GM19238 (cell line): ENCODE results near the gene MAPK10.

Experiments used
- DNase-seq: peaks from one replicate; pipeline ENCODE4 v3.0.0; 2011; ENCODE audit warnings: low spot score; ENCODE audit not compliant: insufficient read length

Gene MAPK10

DNA sequence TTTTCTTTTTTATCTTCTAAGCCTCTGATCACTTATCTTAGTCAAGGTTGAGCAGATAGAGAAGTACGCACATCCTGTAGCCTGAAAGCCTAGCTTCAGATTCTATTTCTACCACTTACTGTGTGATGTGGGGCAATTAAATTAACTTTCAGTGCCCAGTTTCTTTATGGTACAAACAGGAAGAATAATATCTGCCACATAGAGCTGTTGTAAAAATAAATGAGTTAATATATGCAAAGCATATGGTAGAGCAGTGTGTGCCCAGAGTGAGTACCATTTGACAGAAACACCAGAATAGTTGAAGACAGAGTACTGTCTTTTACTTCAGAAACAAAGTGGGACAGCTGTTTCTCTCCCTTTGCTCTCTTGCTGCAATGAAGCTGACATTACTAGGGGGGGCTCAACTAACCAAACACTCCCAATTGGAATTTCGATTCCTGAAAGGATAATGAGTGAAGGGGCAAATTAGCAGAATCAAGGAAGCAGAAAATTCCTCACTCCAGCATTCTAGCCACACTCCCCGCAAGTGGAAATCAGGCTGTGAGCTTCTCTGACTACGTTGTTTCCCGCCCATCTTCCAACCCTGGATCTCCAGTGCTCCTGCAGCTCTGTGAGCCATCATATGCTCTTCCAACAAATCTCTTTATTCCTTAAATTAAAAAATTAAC, 80.4 kb downstream of the MAPK10 start:
- DNase-seq = no peak

DNA sequence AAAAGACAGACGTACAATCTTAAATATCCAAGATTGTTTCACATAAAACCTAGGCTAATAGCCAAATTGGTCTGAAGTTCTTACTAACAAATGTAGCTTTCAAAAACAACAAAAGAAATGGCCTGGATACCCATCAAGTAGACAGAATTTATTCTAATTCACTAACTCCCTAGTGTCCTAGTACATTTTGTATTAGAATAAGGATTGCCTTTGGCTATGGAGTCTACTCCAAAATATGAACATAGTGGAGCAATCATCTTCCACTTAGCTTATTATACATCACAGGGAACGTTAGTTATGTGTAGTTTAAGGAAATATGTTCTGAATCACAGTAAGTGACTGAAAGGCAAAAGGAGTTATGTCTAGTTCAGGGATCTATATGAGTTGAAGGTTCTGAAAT, 81.7 kb downstream of the MAPK10 start:
- no peak for DNase-seq

DNA sequence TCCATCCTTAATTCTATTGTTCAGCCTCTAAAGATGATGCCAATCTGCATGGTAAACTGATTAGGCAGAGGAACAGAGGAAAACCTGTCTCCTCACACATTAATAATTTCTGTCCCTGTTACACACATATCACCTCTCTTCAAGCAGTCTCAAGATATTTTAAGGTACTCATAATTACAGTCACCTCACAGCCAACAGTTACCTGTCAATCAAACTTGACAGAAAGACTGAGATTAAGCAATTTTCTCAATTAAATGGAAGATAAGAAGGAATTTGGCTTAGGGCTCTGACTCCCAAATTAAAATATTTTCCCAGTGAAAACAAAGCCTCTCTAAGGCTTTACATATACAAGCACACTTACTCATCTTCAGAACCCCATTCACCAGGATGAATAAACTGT, 85.2 kb downstream of the MAPK10 start:
- no peak for DNase-seq

- no peak for DNase-seq
These were observed 87.2 kb downstream of the MAPK10 start for GRCh38 chr4:86272669-86273068.

GRCh38 chr4:86271057-86271456, 88.8 kb downstream of the MAPK10 start:
- DNase-seq = no peak

DNA sequence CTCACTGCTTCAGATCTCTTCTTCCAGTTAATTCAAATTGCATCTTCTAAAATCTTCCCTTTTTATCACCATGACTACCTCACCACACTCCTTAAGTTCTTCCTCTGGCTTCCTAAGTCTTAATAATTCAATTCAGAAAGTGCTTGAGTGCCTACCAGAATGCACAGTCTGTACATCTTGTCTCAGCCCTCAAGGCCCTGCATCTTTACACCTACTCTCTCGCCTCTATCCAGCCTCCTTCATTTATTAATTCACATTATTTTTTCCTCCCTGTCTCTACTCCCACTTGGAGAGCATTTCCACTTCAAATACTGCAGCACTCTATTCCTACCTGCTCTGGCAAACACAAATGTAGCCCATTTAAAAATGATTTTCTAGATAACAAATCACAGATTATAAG, 90.5 kb downstream of the MAPK10 start:
- DNase-seq = no peak

- DNase-seq = no peak
These were observed 95.6 kb downstream of the MAPK10 start for GRCh38 chr4:86264241-86264640.

GRCh38 chr4:86261636-86262035, 98.2 kb downstream of the MAPK10 start:
- DNase-seq = no peak

DNA sequence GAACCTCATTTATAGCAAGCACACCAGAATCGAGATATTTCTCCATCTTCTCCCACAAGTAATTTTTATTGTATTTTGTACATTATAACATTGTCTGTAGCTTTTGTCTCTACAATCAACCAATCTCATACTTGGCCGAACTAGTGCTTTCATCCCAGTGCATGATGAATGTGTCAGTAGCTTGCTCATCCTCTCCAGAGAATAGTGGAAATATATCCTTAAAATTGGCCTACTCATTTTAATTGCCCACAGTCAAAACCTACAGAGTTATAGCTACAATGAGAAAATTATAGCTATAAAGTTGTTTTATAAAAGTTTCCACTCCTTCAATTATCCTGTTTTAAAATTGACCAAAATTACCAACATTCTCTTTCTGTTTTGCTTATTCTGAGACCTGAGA, 103.8 kb downstream of the MAPK10 start:
- DNase-seq = no peak

DNA sequence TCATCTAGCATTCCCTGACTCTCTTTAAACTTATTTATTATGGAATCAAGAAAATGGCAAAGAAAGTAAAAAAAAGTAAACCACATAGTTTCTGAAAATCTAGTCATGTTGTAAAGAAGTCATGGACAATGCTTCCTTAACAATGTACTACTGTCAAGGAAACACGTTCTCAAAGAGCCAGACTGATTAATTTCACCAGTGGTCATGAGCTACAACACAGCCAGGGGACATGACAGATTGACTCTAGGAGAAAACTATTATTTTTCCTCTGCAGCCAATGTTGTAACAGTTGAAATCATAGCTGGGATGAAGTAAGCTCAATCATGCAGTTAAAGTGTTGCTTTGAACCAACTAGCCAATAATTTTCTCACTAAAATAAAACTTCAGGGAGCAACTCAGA, 109.2 kb downstream of the MAPK10 start:
- no peak for DNase-seq

DNA sequence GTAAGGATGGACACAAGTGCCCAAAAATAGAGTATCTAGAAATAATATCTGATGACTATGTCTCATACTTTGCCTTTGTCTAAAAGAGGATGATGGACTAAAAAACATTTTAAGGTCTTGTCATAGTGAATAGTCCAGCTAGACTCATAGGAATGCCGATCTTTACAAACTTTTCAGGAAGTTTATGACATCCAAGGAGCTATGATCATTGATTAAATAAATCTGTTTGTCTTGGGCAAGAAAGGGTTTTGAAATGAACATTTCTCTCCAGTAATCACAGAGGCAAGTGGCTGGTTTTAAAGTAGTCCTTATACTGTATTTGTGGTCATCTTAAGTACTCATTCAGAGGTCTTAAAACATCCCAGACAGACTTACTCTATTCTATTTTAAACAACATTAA, 109.8 kb downstream of the MAPK10 start:
- DNase-seq = no peak

DNA sequence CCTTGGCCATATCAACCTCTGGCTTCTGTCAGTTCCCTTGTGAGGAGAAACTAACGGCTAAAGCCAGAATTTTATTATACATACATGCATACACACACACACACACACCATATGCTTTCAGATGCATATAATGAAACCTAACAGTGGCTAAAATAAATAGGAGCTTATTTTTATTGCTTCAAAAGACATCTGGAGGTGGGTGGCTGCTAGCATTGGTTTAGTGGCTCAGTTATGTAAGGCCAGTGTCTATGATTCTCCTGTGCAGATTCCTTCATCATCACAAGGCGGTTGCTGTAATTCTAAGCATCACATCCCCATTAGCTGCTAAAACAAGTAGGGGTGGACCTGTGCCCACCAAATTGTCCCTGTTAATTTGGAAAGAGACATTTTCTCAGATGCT, 110.8 kb downstream of the MAPK10 start:
- no peak for DNase-seq

- DNase-seq = no peak
These were observed 111.9 kb downstream of the MAPK10 start for GRCh38 chr4:86247906-86248305.

- DNase-seq = no peak
These were observed 112.5 kb downstream of the MAPK10 start for GRCh38 chr4:86247320-86247719.

DNA sequence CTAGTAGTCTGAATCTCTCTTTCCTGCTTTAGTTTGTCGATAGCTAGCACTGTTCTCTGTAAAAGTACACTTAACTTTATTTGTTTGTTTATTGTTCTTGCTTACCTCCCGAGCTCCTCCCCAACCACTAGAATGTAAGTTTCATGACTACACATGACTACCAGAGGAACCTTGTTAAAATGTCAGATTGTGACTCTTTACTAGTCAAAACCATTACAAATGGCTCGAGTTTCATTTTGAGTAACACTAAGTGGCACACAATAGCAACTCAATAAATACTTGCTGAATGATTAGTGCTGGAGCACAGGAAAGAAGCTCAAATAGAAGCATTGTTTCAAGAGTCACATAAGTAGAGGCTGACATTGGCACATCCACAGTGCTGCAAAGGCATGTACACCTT, 116.1 kb downstream of the MAPK10 start:
- DNase-seq = no peak

GRCh38 chr4:86242677-86243076, 117.2 kb downstream of the MAPK10 start:
- no peak for DNase-seq

GRCh38 chr4:86235549-86235948, 124.3 kb downstream of the MAPK10 start:
- DNase-seq = no peak

GRCh38 chr4:86233681-86234080, 126.2 kb downstream of the MAPK10 start:
- no peak for DNase-seq

- DNase-seq = no peak
These were observed 126.8 kb downstream of the MAPK10 start for GRCh38 chr4:86233090-86233489.

- no peak for DNase-seq
These were observed 136.4 kb downstream of the MAPK10 start for GRCh38 chr4:86223472-86223871.

GRCh38 chr4:86221002-86221401, 138.9 kb downstream of the MAPK10 start:
- DNase-seq = no peak

DNA sequence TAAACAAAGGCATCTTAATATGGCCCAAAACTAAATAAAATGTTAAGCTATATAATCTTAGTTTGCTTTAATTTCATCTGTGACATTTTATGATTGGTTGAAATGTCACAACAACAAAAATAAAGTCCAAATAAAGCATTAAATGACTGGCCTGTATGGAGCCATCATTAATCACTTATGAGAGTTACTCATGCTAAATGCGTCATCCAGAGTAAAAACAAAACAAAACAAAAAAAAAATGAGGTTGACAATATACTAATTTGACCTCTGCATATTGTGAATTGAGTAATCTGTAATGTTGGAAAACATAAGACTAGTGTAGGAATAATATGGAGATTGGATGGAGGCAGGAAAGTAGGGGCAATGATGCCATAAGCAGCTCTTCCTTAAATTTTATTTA, 139.7 kb downstream of the MAPK10 start:
- no peak for DNase-seq

DNA sequence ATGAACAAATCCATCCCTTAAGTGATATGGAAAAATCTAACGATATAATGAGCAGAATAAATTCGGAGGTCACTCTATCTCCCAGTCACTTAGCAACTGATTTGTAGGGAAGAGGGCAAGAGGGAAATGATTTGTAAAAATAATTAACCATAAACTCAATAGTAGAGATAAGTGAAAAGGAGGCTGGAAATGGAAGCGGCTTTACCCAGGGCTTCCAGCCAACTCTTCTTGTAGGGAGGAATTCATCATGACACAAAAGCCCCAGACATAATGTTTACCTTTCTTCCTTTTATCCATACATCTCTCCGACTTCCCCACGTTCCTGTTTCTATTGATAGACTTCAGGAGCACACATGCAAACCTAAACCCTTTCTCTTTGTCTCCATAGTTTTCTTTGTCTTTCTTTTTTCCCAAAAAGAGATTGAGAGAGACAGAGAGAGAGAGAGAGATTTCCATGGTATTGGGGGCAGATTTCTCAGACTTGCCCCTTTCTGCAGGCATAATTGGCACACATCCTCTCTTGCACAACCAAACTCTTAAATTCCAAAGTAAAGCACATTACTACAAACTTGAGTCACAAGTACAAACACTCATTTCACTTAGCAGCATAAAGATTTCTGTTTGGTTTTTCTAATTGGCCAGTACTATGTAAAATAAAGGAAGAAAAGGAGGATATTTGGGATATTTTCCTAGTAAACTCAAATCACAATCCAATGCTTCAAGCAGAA, 140.9 kb downstream of the MAPK10 start:
- no peak for DNase-seq
